Neural crest cell (in vitro differentiated cells): ENCODE data around the gene STX17. TPM values are rescaled to one million over a fixed set of nuclear protein-coding genes. Genes with fewer than 3 reads are reported as not detected.

Source experiments
- DNase-seq: peaks from one replicate; pipeline ENCODE4 v3.0.0; 2021; ENCODE audit warnings: low read depth, mixed read lengths, low spot score
- H3K27ac Mint-ChIP-seq: one replicate; pipeline ENCODE4 v1.8.0; 2021; ENCODE audit warnings: mild to moderate bottlenecking, mixed read lengths; ENCODE audit not compliant: unreplicated experiment
- H3K27me3 Mint-ChIP-seq: 2 replicates; pipeline ENCODE4 v1.8.0; 2021; ENCODE audit warnings: low read depth, mild to moderate bottlenecking, mixed read lengths
- H3K36me3 Mint-ChIP-seq: 2 replicates; pipeline ENCODE4 v1.8.0; 2021; ENCODE audit warnings: low read depth, mild to moderate bottlenecking, mixed read lengths
- H3K4me1 Mint-ChIP-seq: 2 replicates; pipeline ENCODE4 v1.8.0; 2021; ENCODE audit warnings: mixed read lengths
- H3K4me3 Mint-ChIP-seq: one replicate; pipeline ENCODE4 v1.8.0; 2021; ENCODE audit warnings: mild to moderate bottlenecking, mixed read lengths
- H3K9me3 Mint-ChIP-seq: 2 replicates; pipeline ENCODE4 v1.8.0; 2021; ENCODE audit warnings: mixed read lengths
- total RNA-seq: library from RNA; stranded (reverse); gene quantifications from 2 replicates; pipeline ENCODE4 v1.2.1, GENCODE V29; 2021
- TF ChIP-seq, protein P1 (sequence below): fragments of 200-600 bp; sonication (generic); conservative IDR thresholded peaks from 2 replicates; pipeline ENCODE4 v1.5.0; 2021; ENCODE audit warnings: antibody characterized with exemption, mild to moderate bottlenecking

Gene STX17
- total RNA-seq, 1 donor from 2014 or later = 24.3 TPM

DNA sequence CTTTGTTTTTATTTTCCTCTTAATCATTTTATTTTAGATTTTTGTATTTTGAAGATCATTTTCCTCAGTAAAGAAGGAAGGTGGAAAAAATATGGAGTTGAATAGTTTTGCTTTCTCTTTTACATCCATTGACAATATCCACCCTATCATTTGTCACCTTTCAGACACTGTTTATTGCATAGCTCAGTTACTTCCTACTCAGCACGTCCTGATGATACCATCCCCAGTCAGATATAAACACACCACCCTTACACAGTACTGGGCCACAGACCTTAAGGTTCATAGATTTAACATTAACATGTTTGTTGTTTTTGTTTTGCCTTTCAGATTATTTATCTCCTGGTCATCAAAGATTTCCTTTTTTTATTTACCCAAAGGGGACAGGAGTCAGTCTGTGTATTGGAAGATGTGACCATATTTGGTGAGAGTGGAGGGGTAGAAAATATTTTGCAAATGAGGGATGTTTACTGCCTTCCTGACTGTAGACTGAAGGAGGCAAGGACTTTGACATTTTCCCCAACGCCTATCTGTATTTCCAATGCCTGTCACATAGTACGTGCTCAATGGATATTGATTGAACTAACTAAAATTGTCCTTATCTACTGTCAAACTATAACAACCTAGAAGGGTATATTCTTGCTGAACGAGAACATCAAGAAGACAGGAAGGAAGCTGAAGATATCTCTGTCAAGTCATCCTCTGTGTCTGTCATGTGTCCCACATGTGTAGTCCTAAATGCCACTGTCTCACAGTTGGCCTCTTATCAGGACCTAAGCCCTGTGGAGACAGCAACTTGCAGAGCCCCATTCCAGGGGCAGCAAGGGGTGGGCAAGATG is 15.6 kb downstream of the STX17 start:
- peaks cover 14% of the 10 kb centered on the region for H3K9me3 Mint-ChIP-seq
- H3K36me3 Mint-ChIP-seq = peaks cover 49% of the 10 kb centered on the region
- TF ChIP-seq, protein P1, sequence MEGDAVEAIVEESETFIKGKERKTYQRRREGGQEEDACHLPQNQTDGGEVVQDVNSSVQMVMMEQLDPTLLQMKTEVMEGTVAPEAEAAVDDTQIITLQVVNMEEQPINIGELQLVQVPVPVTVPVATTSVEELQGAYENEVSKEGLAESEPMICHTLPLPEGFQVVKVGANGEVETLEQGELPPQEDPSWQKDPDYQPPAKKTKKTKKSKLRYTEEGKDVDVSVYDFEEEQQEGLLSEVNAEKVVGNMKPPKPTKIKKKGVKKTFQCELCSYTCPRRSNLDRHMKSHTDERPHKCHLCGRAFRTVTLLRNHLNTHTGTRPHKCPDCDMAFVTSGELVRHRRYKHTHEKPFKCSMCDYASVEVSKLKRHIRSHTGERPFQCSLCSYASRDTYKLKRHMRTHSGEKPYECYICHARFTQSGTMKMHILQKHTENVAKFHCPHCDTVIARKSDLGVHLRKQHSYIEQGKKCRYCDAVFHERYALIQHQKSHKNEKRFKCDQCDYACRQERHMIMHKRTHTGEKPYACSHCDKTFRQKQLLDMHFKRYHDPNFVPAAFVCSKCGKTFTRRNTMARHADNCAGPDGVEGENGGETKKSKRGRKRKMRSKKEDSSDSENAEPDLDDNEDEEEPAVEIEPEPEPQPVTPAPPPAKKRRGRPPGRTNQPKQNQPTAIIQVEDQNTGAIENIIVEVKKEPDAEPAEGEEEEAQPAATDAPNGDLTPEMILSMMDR = no peak
- no peak overlapping the region for H3K27ac Mint-ChIP-seq
- no peaks in the 10 kb centered on the region for H3K4me1 Mint-ChIP-seq
- no peak overlapping the region for H3K4me3 Mint-ChIP-seq
- no peak for DNase-seq
- no peaks in the 10 kb centered on the region for H3K27me3 Mint-ChIP-seq

DNA sequence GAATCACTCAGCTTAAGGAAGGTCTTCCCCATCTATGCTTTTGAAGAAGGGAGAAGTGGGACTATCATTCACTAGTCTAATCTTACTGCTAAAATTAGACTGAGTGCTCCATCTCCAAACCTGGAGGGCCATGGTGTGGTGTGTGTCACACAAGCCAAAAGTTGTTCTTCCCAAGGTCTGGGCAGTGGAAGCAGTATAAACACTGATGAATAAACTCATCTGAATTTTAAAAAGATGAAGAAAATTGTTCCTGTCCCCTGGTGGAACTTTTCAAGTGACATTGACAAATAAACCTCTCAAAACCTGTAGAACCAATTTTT is 16.2 kb downstream of the STX17 start:
- Mint-ChIP-seq H3K27me3 (no peaks in the 10 kb centered on the region), H3K4me1 (no peaks in the 10 kb centered on the region), H3K36me3 (peaks cover 47% of the 10 kb centered on the region), H3K4me3 (no peak overlapping the region), H3K27ac (no peak overlapping the region), H3K9me3 (peaks cover 14% of the 10 kb centered on the region)
- TF ChIP-seq, protein P1 = no peak
- no peak for DNase-seq

GRCh38 chr9:99925541-99925940 is 19.1 kb downstream of the STX17 start:
- H3K36me3 Mint-ChIP-seq = peaks cover 46% of the 10 kb centered on the region
- TF ChIP-seq, protein P1 = no peak
- H3K4me3 Mint-ChIP-seq = no peak overlapping the region
- H3K27me3 Mint-ChIP-seq = no peaks in the 10 kb centered on the region
- no peak for DNase-seq
- no peaks in the 10 kb centered on the region for H3K4me1 Mint-ChIP-seq
- no peak overlapping the region for H3K27ac Mint-ChIP-seq
- peaks cover 14% of the 10 kb centered on the region for H3K9me3 Mint-ChIP-seq

DNA sequence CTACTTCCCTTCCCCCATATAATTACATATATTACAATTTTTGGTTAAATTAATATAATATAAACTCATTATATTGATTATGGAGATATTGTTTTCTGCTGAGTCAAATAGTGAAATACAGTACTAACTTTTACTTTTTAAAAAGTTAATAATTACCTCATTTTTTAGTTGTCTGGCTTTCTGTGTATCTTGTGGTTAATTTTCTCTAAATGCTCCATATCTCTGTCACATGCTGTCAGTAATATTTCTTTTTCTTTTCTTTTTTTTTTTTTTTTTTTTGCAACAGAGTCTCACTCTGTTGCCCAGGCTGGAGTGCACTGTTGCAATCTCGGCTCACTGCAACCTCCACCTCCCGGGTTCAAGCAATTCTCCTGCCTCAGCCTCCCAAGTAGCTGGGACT is 23.2 kb downstream of the STX17 start:
- no peaks in the 10 kb centered on the region for H3K4me1 Mint-ChIP-seq

GRCh38 chr9:99931155-99931840 is 24.8 kb downstream of the STX17 start:
- H3K9me3 Mint-ChIP-seq = peaks cover 6% of the 10 kb centered on the region
- TF ChIP-seq, protein P1 = no peak
- H3K4me3 Mint-ChIP-seq = no peak overlapping the region
- peaks cover 20% of the 10 kb centered on the region for H3K36me3 Mint-ChIP-seq
- no peak for DNase-seq
- H3K4me1 Mint-ChIP-seq = no peaks in the 10 kb centered on the region
- no peaks in the 10 kb centered on the region for H3K27me3 Mint-ChIP-seq
- H3K27ac Mint-ChIP-seq = peak overlapping the region; percentile 82

More for the DNA sequence above, 23.2 kb downstream of the STX17 start:
- peaks cover 28% of the 10 kb centered on the region for H3K36me3 Mint-ChIP-seq
- TF ChIP-seq, protein P1 = no peak
- no peak for DNase-seq
- H3K9me3 Mint-ChIP-seq = peaks cover 11% of the 10 kb centered on the region
- H3K27me3 Mint-ChIP-seq = no peaks in the 10 kb centered on the region
- H3K27ac Mint-ChIP-seq = no peak overlapping the region
- H3K4me3 Mint-ChIP-seq = no peak overlapping the region
